ENCODE data around the gene PARVB.

Gene PARVB

GRCh38 chr22:44128958-44129618 lies 105.0 kb downstream of the PARVB start:
- Histone ChIP-seq H3K4me3 (ENCODE audit: low read length) (no peak overlapping the region), H3K9ac (ENCODE audit: low read length) (no peak overlapping the region), H3K36me3 (ENCODE audit: control insufficient read depth, insufficient read depth, low read length) (no peaks in the 10 kb centered on the region), H3K4me1 (ENCODE audit: control insufficient read depth, insufficient read depth, low read length) (no peaks in the 10 kb centered on the region), H3K27me3 (ENCODE audit: control insufficient read depth, insufficient read depth, low read length) (no peaks in the 10 kb centered on the region), H3K9me3 (ENCODE audit: control insufficient read depth, low read length) (no peaks in the 10 kb centered on the region)

DNA sequence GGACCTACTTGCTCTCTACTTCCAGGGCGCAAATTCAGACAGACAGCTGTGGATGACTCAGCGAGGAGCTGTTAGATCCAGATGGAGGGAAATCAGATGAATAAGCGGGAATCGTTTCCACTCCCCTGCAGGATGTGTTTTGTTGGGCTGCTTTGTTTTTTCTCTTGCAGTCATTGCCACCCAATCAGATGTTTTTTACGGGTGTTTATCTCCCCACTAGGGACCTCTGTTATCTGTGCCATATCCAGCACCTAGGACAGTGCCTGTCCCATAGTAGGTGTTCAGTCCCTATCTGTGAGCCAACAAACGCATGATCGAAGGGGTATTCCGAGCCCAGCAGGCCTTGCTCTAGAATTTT lies 105.5 kb downstream of the PARVB start:
- Histone ChIP-seq H3K27me3 (ENCODE audit: control insufficient read depth, insufficient read depth, low read length) (no peaks in the 10 kb centered on the region), H3K36me3 (ENCODE audit: control insufficient read depth, insufficient read depth, low read length) (no peaks in the 10 kb centered on the region), H3K9ac (ENCODE audit: low read length) (no peak overlapping the region), H3K9me3 (ENCODE audit: control insufficient read depth, low read length) (no peaks in the 10 kb centered on the region), H3K4me3 (ENCODE audit: low read length) (no peak overlapping the region), H3K4me1 (ENCODE audit: control insufficient read depth, insufficient read depth, low read length) (no peaks in the 10 kb centered on the region)

- Histone ChIP-seq H3K4me3 (ENCODE audit: low read length) (no peak overlapping the region), H3K9ac (ENCODE audit: low read length) (no peak overlapping the region), H3K9me3 (ENCODE audit: control insufficient read depth, low read length) (no peaks in the 10 kb centered on the region), H3K27me3 (ENCODE audit: control insufficient read depth, insufficient read depth, low read length) (no peaks in the 10 kb centered on the region), H3K36me3 (ENCODE audit: control insufficient read depth, insufficient read depth, low read length) (no peaks in the 10 kb centered on the region), H3K4me1 (ENCODE audit: control insufficient read depth, insufficient read depth, low read length) (no peaks in the 10 kb centered on the region)
Observed at GRCh38 chr22:44130076-44130711, 106.1 kb downstream of the PARVB start.

DNA sequence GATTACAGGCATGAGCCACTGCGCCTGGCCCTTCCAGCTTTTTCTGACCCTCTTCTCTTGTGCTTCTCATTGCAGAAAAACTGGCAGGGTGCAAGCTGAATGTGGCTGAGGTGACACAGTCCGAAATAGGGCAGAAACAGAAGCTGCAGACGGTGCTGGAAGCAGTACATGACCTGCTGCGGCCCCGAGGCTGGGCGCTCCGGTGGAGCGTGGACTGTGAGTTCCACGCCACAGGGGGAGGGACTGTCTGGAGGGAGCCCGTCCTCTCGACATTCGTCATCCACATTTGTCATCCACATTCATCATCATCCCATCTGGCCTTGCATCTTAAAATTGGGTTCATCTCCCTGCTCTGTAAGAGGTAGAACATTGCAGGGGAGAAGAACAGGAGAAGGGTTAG lies 107.3 kb downstream of the PARVB start:
- Histone ChIP-seq H3K4me3 (ENCODE audit: low read length) (no peak overlapping the region), H3K9me3 (ENCODE audit: control insufficient read depth, low read length) (no peaks in the 10 kb centered on the region), H3K4me1 (ENCODE audit: control insufficient read depth, insufficient read depth, low read length) (no peaks in the 10 kb centered on the region), H3K36me3 (ENCODE audit: control insufficient read depth, insufficient read depth, low read length) (no peaks in the 10 kb centered on the region), H3K27me3 (ENCODE audit: control insufficient read depth, insufficient read depth, low read length) (no peaks in the 10 kb centered on the region), H3K9ac (ENCODE audit: low read length) (no peak overlapping the region)

DNA sequence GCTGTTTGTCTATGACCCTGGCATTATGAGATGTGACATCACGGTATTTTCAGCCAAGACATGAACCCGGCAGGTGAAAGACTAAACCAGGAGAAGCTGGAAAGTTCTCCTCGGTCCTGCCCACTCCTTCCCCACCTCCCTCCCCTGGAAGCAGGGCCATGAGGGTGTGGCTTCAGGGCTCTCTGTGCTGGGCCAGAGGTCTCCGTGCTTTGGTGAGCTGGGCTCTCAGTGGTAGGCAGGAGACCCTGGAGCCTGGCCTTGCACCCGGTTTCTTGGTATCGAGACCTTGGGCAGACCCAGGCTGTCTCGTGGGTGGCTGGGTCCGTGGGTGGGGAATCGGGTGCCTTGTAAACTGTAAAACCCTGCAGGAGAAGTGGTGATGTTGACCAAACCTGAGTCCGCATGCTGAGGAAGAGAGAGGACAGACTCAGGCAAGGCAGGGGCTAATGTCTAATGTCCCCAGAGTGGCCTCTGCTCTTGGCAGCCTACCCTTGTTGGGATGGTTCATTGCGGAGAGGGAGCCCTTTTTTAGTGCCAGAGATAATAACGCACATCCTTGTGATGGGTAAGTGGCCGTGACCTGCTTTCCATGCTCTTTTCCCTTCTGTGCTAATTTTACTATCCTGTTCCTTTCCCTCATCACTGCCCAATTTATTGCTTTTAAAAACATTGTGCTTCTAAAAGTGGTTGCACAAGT lies 108.0 kb downstream of the PARVB start:
- no peaks in the 10 kb centered on the region for H3K27me3 ChIP-seq (ENCODE audit: control insufficient read depth, insufficient read depth, low read length)
- no peak overlapping the region for H3K4me3 ChIP-seq (ENCODE audit: low read length)
- no peaks in the 10 kb centered on the region for H3K36me3 ChIP-seq (ENCODE audit: control insufficient read depth, insufficient read depth, low read length)
- no peak overlapping the region for H3K9ac ChIP-seq (ENCODE audit: low read length)
- H3K4me1 ChIP-seq (ENCODE audit: control insufficient read depth, insufficient read depth, low read length), result no peaks in the 10 kb centered on the region
- no peaks in the 10 kb centered on the region for H3K9me3 ChIP-seq (ENCODE audit: control insufficient read depth, low read length)

GRCh38 chr22:44132724-44133123 lies 108.6 kb downstream of the PARVB start:
- no peak overlapping the region for H3K4me3 ChIP-seq (ENCODE audit: low read length)
- H3K36me3 ChIP-seq (ENCODE audit: control insufficient read depth, insufficient read depth, low read length), result peaks cover 3% of the 10 kb centered on the region
- no peak overlapping the region for H3K9ac ChIP-seq (ENCODE audit: low read length)
- H3K27me3 ChIP-seq (ENCODE audit: control insufficient read depth, insufficient read depth, low read length), result no peaks in the 10 kb centered on the region
- H3K9me3 ChIP-seq (ENCODE audit: control insufficient read depth, low read length), result no peaks in the 10 kb centered on the region
- H3K4me1 ChIP-seq (ENCODE audit: control insufficient read depth, insufficient read depth, low read length), result no peaks in the 10 kb centered on the region

DNA sequence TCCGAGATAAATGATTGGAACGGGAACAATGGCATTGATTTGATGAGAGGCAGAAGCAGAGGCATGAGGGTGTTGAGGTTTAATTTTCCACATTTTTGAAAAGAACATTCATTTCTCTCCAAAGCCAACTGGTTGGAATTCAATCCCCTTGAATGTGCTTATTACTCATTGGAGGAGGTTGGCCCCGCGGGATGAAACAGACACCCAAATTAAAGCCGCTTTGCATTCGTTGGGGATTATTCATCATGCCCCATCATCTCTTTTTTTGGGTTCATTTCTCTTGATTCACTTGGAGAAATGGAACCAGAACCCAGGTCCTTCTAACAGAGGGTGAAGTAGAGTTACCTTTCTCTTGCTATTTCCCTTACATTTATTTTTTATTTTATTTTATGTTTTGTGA lies 109.1 kb downstream of the PARVB start:
- H3K4me1 ChIP-seq (ENCODE audit: control insufficient read depth, insufficient read depth, low read length), result no peaks in the 10 kb centered on the region
- H3K36me3 ChIP-seq (ENCODE audit: control insufficient read depth, insufficient read depth, low read length), result peaks cover 5% of the 10 kb centered on the region
- H3K9me3 ChIP-seq (ENCODE audit: control insufficient read depth, low read length), result no peaks in the 10 kb centered on the region
- H3K9ac ChIP-seq (ENCODE audit: low read length), result no peak overlapping the region
- H3K27me3 ChIP-seq (ENCODE audit: control insufficient read depth, insufficient read depth, low read length), result no peaks in the 10 kb centered on the region
- H3K4me3 ChIP-seq (ENCODE audit: low read length), result no peak overlapping the region

- Histone ChIP-seq H3K9me3 (ENCODE audit: control insufficient read depth, low read length) (no peaks in the 10 kb centered on the region), H3K4me1 (ENCODE audit: control insufficient read depth, insufficient read depth, low read length) (no peaks in the 10 kb centered on the region), H3K9ac (ENCODE audit: low read length) (no peak overlapping the region), H3K36me3 (ENCODE audit: control insufficient read depth, insufficient read depth, low read length) (peaks cover 5% of the 10 kb centered on the region), H3K27me3 (ENCODE audit: control insufficient read depth, insufficient read depth, low read length) (no peaks in the 10 kb centered on the region), H3K4me3 (ENCODE audit: low read length) (no peak overlapping the region)
Observed at GRCh38 chr22:44133901-44134571, 109.9 kb downstream of the PARVB start.

GRCh38 chr22:44136112-44136511 lies 112.0 kb downstream of the PARVB start:
- H3K36me3 ChIP-seq (ENCODE audit: control insufficient read depth, insufficient read depth, low read length), result peaks cover 5% of the 10 kb centered on the region
- no peak overlapping the region for H3K9ac ChIP-seq (ENCODE audit: low read length)
- H3K27me3 ChIP-seq (ENCODE audit: control insufficient read depth, insufficient read depth, low read length), result no peaks in the 10 kb centered on the region
- no peaks in the 10 kb centered on the region for H3K4me1 ChIP-seq (ENCODE audit: control insufficient read depth, insufficient read depth, low read length)
- no peaks in the 10 kb centered on the region for H3K9me3 ChIP-seq (ENCODE audit: control insufficient read depth, low read length)
- no peak overlapping the region for H3K4me3 ChIP-seq (ENCODE audit: low read length)

GRCh38 chr22:44136786-44137185 lies 112.7 kb downstream of the PARVB start:
- Histone ChIP-seq H3K9ac (ENCODE audit: low read length) (no peak overlapping the region), H3K4me3 (ENCODE audit: low read length) (no peak overlapping the region), H3K4me1 (ENCODE audit: control insufficient read depth, insufficient read depth, low read length) (no peaks in the 10 kb centered on the region), H3K36me3 (ENCODE audit: control insufficient read depth, insufficient read depth, low read length) (peaks cover 5% of the 10 kb centered on the region), H3K27me3 (ENCODE audit: control insufficient read depth, insufficient read depth, low read length) (no peaks in the 10 kb centered on the region), H3K9me3 (ENCODE audit: control insufficient read depth, low read length) (no peaks in the 10 kb centered on the region)

DNA sequence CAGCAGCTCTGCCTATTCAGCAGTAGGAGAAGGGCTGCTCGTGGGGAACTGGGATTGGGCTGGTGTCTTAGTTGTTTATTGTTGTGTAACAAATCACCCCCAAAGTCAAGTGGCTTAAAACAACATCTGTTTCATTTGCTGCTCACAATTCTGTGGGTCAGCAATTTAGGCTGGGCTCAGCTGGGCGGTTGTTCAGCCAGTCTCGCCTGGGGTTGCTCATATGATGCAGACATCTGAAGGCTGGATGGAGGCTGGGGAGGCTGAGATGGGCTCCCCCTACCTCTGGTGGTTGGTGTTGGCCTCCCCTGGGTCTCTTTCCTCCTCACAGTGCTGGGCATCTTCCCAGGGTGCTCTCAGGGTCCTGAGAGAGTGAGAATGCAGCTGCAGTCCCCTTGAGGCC lies 113.3 kb downstream of the PARVB start:
- Histone ChIP-seq H3K9ac (ENCODE audit: low read length) (no peak overlapping the region), H3K27me3 (ENCODE audit: control insufficient read depth, insufficient read depth, low read length) (no peaks in the 10 kb centered on the region), H3K4me3 (ENCODE audit: low read length) (no peak overlapping the region), H3K9me3 (ENCODE audit: control insufficient read depth, low read length) (no peaks in the 10 kb centered on the region), H3K36me3 (ENCODE audit: control insufficient read depth, insufficient read depth, low read length) (peaks cover 5% of the 10 kb centered on the region), H3K4me1 (ENCODE audit: control insufficient read depth, insufficient read depth, low read length) (no peaks in the 10 kb centered on the region)

GRCh38 chr22:44139773-44140172 lies 115.7 kb downstream of the PARVB start:
- H3K27me3 ChIP-seq (ENCODE audit: control insufficient read depth, insufficient read depth, low read length), result no peaks in the 10 kb centered on the region
- H3K4me3 ChIP-seq (ENCODE audit: low read length), result no peak overlapping the region
- H3K4me1 ChIP-seq (ENCODE audit: control insufficient read depth, insufficient read depth, low read length), result no peaks in the 10 kb centered on the region
- peaks cover 5% of the 10 kb centered on the region for H3K36me3 ChIP-seq (ENCODE audit: control insufficient read depth, insufficient read depth, low read length)
- no peaks in the 10 kb centered on the region for H3K9me3 ChIP-seq (ENCODE audit: control insufficient read depth, low read length)
- no peak overlapping the region for H3K9ac ChIP-seq (ENCODE audit: low read length)

Data from mucosa of stomach (tissue), 1 donor.